Activated gamma-delta T cell treated with anti-CD3 and anti-CD28 coated beads, Interleukin-2, amount 50 U/mL, for 16 hours (primary cell): ENCODE data around the gene KSR2.

Experiments
- DNase-seq: peaks from one replicate; pipeline ENCODE4 v3.0.0-alpha.2; 2020; ENCODE audit warnings: low read depth

Gene KSR2

DNA sequence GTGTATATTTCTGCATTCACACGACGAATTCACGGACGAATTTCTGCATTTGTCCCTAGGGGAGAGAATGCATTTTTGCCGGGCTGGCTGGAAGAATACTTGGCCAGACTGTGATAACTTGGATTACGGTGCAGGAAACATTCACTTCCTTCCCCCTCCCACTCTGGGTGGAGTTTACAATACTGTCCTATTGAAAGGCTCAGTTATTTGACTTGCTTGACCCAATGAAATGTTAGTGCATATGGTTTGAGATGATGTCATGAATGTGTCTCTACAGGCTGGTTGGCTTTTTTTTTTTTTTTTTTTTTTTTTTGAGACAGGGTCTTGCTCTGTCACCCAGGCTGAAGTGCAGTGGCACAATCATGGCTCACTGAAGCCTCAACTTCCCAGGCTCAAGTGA is 516.7 kb downstream of the KSR2 start:
- DNase-seq: no peak

DNA sequence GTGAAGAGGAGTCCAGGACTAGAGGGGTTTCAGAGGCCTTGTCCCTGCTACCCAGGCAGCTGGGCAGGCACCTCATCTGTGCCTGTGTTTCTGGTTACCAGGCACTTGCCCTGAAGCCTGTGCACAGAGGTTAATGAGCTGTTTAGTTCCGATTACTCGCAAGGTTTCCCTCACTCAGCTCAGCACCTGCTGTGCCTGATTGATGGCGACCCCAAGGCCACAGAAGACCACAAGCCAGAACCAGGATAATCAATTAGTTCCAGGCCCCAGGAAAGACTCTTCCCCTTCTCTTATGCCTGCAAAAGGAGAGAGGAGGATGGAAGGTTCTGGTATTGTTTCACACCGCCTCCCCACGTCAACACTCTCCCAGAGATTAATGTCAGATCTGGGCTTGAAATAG is 518.6 kb downstream of the KSR2 start:
- DNase-seq: no peak

DNA sequence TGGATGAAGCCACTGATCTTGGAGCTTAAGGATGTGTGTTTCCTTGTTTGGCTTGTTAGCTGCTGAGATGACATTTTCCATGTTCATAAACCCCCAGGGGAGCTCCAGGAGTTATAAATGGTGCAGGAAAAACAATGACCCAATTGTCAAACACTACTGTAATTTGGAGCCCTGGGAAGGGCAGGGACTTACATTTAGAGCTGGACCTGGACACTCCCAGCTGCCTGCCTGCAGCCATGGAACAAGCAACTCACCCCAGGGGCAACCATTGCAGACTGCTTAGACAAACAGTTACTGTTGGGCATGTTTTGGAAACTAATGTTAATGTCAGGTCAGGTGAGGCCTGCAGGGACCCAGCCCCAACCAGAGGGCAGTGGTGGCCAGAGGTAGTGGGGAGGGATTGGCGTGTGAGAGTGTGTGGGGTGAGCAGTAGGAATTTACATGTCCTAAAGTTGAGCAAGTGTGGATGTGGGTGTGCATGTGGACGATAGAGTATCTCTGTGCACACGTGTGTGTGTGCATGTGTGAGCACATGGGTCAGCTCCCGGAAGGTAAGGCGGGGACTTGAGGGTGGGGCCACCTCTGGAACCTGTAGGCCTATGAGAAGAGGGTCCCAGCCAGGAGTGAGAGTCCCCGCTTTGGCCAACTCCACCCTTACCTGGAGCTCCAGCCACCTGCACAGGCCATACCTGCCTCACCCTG is 521.0 kb downstream of the KSR2 start:
- DNase-seq: no peak

DNA sequence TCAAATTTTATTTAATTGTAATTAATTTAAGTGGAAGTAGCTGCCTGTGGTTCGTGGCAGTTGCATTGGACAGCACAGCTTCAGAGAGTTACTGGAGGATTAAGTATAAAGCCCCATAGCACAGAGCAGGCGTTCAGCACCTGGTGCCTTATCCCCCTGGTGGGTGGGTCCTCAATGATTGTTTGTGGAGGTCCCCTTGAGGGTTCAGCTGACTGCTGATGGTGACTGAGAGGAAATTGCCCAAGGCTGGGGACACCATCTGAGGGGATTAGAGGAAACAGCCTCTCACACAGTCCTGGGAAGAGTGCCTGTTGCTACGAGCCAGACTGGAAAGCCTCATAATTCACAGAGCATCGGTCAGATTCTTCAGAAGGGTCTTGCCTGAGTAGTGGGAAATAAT is 524.0 kb downstream of the KSR2 start:
- no peak for DNase-seq

DNA sequence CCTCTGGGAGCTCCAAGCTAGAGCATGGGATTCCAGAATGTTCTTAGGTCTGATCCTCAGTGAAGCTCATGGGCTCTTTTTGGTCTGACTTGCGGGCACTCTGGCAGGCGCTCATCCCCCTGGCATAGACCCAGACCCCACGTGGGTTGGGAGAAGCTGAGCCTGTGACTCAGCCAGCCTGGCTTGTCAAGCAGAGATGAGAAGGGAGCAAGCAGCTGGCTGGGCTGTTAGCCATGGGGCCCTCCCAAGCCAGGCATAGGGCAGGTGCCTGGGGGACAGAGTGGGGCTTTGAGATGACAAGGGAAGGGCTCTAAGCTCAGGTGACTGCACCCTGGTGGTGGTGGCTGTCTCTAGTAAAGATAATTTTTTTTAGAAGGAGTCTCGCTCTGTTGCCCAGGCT is 527.0 kb downstream of the KSR2 start:
- no peak for DNase-seq

DNA sequence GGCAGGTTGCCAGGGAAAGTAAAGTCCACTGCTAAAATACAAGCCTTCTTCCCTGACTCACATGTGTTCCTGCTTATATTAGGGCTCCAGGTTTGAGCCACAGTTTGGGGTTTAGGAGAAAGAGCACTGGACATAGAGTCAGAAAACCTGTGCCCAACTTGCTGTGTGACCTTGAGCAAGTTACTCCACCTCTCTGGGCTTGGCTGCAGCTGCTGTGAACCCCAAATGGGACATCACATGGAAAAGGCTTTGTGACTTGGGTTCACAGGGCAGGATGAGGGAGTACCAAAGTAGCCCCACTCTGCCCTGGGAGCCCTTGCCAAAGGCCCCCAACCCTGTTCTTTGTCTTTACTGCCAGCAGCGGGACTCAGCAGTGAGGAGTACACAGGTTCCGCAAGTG is 528.4 kb downstream of the KSR2 start:
- DNase-seq: no peak

GRCh38 chr12:117439531-117440001 is 529.2 kb downstream of the KSR2 start:
- DNase-seq: no peak

DNA sequence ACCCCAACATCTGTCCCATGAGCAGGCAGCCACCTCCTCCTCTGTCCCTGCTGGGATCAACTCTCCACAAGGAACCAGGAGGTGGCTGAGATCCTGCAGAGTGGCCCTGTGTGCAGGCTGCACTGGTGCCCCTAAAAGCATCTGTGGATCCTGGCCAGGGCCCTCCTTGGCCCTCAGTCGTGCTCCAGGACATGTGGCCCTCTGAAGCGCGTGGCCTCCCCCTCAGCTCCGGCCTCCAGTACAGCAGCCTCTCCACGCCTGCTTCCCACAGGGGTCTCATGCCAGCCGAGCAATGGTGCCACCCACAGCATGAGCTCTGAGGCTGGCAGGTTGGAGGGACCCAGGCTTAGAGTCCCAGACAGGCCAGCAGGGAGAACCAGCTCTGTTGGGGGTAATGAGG is 530.0 kb downstream of the KSR2 start:
- no peak for DNase-seq

DNA sequence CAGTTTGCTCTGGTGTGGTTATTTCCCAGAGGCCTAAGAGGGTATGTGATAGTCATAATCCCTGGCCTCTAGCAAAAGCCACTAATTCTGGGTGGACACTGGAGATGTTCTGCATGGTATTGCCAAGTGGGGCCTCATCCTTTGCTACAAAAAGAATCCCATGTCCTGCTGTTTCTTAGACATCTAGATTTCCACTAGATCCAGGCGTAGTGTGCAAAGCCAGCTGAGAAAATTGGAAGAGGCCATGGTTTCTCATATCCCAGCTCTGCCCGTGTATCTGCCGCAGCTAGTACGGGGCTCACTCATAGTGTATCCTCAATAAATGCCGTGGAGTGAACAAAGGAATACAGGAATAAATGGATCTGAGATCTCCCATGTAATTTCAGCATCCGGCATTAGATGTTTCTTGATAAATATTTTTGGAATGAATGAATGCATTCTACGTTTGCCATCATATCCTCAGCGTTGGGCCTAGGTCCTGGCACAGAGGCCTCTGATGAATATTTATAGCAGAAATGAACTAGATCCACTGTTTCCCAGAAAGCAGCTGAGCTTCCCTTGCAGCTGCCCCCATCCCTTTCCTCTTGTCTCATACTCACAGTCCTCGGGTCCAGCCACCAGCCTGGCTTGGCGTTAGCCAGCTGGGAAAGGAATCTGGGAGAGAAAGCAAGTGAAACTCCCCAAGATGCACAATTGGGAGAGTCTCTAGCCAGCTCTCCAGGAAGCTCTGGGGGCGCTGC is 531.1 kb downstream of the KSR2 start:
- DNase-seq: no peak

DNA sequence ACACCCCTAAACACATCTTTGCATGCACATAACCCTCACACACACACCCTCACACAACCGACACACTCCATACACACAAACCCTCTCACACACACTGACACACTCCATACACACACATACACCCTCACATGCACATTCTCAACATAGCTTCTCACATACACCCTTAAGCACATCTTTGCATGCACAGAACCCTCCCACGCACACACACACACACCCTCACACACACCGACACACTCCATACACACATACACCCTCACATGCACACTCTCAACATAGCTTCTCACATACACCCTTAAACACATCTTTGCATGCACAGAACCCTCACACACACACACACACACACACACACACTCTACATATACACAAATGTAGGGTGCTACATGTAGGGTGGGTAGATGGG is 534.9 kb downstream of the KSR2 start:
- no peak for DNase-seq

- DNase-seq: no peak
Observed at GRCh38 chr12:117430246-117430645, 538.5 kb downstream of the KSR2 start.

- no peak for DNase-seq
Observed at GRCh38 chr12:117427211-117427610, 541.6 kb downstream of the KSR2 start.

GRCh38 chr12:117421987-117422386 is 546.8 kb downstream of the KSR2 start:
- no peak for DNase-seq

GRCh38 chr12:117421068-117421752 is 547.6 kb downstream of the KSR2 start:
- no peak for DNase-seq

- no peak for DNase-seq
Observed at GRCh38 chr12:117417004-117417403, 551.8 kb downstream of the KSR2 start.

DNA sequence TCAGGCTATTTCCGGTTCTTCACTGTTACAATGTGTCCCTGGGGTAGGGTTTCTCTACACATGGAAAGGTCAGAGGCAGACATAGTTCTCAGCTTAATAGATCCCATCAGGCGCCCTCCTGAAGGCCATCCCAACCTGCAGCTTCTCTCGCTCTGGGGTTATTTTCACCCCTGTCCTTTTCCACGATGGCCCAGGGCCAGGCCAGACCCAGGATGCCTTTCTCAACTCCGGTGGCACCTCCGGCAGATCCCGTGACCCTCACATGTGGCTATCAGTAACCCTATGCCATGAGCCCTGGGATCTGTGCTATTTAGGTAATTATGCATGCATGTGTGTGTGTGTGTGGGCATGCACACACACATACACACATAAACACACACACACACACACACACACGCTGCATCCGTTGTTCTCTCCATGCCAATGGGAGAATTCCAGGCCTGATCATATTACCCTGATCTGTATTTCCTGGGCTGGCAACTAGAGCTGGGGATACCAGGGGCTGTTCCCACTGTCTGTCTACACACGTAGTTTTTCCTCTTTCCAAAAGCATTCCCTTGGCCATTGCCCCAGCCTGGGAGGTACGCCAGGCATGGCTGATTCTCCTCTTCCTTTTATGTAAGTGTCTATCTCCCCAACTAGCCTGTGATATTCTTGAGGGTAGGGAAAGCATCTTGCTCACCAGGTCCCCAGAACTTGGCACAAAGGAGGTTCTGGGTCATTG is 556.2 kb downstream of the KSR2 start:
- no peak for DNase-seq

DNA sequence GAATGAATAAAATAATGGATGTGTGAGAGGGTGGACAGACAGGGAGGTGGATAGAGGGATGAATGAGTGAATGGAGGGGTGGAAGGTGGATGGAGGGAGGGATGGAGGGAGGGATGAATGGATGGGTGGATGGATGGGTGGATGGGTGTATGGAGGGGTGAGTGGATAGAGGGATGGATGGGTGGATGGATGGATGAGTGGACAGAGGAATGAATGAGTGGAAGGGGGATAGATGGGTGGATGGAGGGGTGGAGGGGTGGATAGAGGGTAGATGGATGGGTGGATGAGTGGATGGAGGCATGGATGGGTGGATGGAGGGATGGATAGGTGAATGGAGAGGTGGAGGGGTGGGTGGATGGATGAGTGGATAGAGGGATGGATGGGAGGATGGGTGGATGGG is 559.5 kb downstream of the KSR2 start:
- DNase-seq: no peak

DNA sequence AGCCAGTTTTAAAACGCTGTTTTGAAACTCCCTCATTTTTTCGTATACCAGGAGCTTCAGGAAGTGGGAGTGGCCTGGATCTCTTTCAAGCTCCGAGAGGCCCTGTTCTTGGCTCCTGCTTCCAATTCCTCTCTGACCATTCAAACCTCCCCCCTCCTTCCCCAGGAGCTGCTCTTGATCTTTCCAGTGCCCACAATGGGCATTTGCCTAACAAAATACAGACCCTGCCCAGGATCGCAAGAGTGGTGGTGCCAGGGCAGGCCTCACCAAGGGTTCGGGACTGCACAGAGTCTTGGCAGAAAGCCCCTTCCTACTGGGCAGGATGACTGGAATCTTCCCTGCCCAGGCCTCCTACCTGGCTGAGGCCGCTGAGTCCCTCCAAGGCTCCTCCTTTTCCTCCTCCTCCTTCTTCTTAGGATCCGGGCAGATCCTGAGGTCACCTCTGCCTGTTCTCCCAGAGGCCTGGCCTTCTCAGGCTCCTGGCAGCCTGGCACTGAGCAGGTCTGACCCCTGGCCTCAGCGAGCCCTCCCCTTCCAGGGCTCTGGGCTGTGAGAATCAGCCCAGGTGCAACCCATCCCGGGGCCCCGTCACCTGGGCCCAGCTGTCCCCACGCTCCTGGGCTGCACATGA is 560.5 kb downstream of the KSR2 start:
- DNase-seq: no peak

- DNase-seq: no peak
Observed at GRCh38 chr12:117404940-117405339, 563.9 kb downstream of the KSR2 start.

- no peak for DNase-seq
Observed at GRCh38 chr12:117404203-117404853, 564.5 kb downstream of the KSR2 start.

DNA sequence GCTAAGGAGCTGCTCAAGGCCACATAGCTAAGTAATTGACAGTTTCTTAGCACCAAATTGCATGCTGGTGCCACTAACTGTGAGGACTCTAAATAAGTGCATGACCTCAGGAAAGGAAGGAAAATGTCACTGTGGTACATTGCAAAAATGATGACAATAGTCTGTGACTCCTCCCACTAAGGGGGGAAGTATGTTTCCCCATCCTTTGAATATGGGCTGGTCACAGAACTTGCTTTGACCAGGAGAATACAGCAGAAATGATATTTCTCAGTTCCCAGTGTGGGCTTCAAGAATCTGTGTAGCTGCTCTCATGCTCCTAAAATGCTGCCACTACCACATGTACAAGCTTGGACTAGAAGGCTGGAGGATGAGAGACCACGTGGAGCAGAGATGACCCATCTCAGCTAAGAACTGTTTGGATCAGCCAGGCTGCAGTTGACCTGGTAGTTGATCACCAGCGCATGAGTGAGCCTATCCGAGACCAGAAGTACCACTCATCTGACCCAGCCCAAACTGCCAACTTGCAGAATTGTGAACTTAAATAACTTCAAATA is 565.1 kb downstream of the KSR2 start:
- no peak for DNase-seq
